Measurements from ENCODE around the gene BSG. TPM values are rescaled to one million over a fixed set of nuclear protein-coding genes. Genes with fewer than 3 reads are reported as not detected.
A peak's percentile ranks its signal among the peaks of the same experiment; 100 is the strongest.

BSG gene
- total and polyA plus RNA-seq, 10 of the 15 experiments (the other 5 are each of a cell fraction or from before 2014, with no cell fraction given) = 2.8 to 297 (median 199) TPM

DNA sequence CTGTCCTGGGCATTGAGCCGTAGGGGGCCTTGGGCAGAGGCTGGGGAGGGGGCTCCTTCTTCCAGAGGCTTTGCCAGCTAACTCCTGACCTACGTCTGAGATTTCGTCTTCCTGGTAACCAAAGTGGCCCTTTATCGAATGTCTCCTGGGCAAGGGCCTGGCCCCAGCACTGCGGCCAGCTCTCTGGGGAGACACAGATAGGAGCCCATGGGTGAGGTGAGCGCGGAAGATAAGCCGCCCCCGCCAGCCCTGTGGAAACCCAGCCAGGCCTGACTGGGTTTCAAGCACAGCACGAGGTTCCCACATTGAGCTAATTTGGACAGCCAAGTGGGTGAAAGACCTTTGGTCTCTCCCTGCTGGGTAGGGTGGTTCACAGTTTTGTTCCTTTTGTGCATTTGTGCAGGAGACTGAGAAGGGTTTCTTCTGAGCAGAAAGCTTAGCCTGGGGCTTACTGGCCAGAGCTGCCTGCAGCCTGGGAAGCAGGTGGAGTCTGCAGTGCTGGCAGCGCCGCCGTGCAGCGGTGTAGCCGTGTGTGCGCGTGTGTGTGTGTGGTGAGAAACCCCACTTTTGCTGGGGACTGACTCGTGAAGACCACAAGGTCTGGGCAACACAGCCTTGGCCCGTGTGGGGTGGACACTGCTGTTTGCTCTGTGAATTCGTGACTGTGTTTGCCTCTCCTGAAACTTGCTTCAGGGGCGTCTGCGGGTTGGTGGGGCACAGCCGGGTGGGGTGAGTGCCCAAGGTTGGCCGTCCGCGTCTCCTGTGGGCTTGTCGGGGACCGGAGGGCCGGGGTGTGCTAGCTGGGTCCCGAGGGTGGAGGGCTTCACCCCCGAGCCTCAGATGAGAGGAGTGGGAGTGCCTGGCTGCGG, 2.5 kb downstream of the BSG start (continued):
- TF ChIP-seq POU2F2 (IDR thresholded peaks at IDR 0.05; ENCODE audit: borderline replicate concordance, low read depth, low read length) = no peak
- TF ChIP-seq, protein P1, sequence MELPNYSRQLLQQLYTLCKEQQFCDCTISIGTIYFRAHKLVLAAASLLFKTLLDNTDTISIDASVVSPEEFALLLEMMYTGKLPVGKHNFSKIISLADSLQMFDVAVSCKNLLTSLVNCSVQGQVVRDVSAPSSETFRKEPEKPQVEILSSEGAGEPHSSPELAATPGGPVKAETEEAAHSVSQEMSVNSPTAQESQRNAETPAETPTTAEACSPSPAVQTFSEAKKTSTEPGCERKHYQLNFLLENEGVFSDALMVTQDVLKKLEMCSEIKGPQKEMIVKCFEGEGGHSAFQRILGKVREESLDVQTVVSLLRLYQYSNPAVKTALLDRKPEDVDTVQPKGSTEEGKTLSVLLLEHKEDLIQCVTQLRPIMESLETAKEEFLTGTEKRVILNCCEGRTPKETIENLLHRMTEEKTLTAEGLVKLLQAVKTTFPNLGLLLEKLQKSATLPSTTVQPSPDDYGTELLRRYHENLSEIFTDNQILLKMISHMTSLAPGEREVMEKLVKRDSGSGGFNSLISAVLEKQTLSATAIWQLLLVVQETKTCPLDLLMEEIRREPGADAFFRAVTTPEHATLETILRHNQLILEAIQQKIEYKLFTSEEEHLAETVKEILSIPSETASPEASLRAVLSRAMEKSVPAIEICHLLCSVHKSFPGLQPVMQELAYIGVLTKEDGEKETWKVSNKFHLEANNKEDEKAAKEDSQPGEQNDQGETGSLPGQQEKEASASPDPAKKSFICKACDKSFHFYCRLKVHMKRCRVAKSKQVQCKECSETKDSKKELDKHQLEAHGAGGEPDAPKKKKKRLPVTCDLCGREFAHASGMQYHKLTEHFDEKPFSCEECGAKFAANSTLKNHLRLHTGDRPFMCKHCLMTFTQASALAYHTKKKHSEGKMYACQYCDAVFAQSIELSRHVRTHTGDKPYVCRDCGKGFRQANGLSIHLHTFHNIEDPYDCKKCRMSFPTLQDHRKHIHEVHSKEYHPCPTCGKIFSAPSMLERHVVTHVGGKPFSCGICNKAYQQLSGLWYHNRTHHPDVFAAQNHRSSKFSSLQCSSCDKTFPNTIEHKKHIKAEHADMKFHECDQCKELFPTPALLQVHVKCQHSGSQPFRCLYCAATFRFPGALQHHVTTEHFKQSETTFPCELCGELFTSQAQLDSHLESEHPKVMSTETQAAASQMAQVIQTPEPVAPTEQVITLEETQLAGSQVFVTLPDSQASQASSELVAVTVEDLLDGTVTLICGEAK (IDR thresholded peaks at IDR 0.05; ENCODE audit: borderline replicate concordance) = no peak
- TF ChIP-seq RAD21 (IDR thresholded peaks at IDR 0.05; ENCODE audit: insufficient read depth, low read depth, low read length) = no peak
- TF ChIP-seq TCF7 (IDR thresholded peaks at IDR 0.05; ENCODE audit: borderline replicate concordance) = no peak
- peak; percentile 28; the same call in 1 of the 2 replicates for TF ChIP-seq DPF2 (IDR thresholded peaks at IDR 0.05)
- no peak for TF ChIP-seq CREM (IDR thresholded peaks at IDR 0.05; ENCODE audit: low read depth)
- TF ChIP-seq ASH2L (IDR thresholded peaks at IDR 0.05; ENCODE audit: borderline replicate concordance, low read depth) = no peak
- TF ChIP-seq CHD1 (IDR thresholded peaks at IDR 0.05; ENCODE audit: low read depth, low read length) = no peak
- no peak for TF ChIP-seq ETV6 (conservative IDR thresholded peaks at IDR 0.05 in 1 of 2, IDR thresholded peaks at IDR 0.05 in 1 of 2; ENCODE audit: borderline replicate concordance in 1 of 2, low read depth in 1 of 2)
- TF ChIP-seq, protein P2, sequence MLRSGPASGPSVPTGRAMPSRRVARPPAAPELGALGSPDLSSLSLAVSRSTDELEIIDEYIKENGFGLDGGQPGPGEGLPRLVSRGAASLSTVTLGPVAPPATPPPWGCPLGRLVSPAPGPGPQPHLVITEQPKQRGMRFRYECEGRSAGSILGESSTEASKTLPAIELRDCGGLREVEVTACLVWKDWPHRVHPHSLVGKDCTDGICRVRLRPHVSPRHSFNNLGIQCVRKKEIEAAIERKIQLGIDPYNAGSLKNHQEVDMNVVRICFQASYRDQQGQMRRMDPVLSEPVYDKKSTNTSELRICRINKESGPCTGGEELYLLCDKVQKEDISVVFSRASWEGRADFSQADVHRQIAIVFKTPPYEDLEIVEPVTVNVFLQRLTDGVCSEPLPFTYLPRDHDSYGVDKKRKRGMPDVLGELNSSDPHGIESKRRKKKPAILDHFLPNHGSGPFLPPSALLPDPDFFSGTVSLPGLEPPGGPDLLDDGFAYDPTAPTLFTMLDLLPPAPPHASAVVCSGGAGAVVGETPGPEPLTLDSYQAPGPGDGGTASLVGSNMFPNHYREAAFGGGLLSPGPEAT (IDR thresholded peaks at IDR 0.05; ENCODE audit: low read depth) = peak; percentile 30; the same call in 1 of the 2 replicates
- no peak for TF ChIP-seq YY1 (IDR thresholded peaks at IDR 0.05; ENCODE audit: low read depth, low read length)
- TF ChIP-seq POLR2A (IDR thresholded peaks at IDR 0.05; ENCODE audit: low read depth, low read length) = peak; percentile 56
- 0 out of 2 replicates have a peak, but pooled peaks have one; percentile 19 for TF ChIP-seq TAF1 (IDR thresholded peaks at IDR 0.05; ENCODE audit: borderline replicate concordance, low read depth, low read length)
- no peak for TF ChIP-seq JUND (IDR thresholded peaks at IDR 0.05; ENCODE audit: low read depth, low read length)
- TF ChIP-seq, protein P3, sequence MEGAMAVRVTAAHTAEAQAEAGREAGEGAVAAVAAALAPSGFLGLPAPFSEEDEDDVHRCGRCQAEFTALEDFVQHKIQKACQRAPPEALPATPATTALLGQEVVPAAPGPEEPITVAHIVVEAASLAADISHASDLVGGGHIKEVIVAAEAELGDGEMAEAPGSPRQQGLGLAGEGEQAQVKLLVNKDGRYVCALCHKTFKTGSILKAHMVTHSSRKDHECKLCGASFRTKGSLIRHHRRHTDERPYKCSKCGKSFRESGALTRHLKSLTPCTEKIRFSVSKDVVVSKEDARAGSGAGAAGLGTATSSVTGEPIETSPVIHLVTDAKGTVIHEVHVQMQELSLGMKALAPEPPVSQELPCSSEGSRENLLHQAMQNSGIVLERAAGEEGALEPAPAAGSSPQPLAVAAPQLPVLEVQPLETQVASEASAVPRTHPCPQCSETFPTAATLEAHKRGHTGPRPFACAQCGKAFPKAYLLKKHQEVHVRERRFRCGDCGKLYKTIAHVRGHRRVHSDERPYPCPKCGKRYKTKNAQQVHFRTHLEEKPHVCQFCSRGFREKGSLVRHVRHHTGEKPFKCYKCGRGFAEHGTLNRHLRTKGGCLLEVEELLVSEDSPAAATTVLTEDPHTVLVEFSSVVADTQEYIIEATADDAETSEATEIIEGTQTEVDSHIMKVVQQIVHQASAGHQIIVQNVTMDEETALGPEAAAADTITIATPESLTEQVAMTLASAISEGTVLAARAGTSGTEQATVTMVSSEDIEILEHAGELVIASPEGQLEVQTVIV (IDR thresholded peaks at IDR 0.05; ENCODE audit: borderline replicate concordance, partially characterized antibody) = no peak
- TF ChIP-seq, protein P4, sequence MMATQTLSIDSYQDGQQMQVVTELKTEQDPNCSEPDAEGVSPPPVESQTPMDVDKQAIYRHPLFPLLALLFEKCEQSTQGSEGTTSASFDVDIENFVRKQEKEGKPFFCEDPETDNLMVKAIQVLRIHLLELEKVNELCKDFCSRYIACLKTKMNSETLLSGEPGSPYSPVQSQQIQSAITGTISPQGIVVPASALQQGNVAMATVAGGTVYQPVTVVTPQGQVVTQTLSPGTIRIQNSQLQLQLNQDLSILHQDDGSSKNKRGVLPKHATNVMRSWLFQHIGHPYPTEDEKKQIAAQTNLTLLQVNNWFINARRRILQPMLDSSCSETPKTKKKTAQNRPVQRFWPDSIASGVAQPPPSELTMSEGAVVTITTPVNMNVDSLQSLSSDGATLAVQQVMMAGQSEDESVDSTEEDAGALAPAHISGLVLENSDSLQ (IDR thresholded peaks at IDR 0.05) = no peak
